GM10266 (cell line): ENCODE results near the gene PCDH9.

Experiments
- DNase-seq: peaks from one replicate; pipeline ENCODE4 v3.0.0; 2012; ENCODE audit errors: extremely low spot score
- TF ChIP-seq, protein P1 (sequence below): IDR thresholded peaks from 2 replicates; pipeline ENCODE4 v1.5.1; 2012; ENCODE audit warnings: mild to moderate bottlenecking, low read depth; ENCODE audit not compliant: control insufficient read depth, insufficient read depth; ENCODE audit errors: missing control alignments

PCDH9 gene

DNA sequence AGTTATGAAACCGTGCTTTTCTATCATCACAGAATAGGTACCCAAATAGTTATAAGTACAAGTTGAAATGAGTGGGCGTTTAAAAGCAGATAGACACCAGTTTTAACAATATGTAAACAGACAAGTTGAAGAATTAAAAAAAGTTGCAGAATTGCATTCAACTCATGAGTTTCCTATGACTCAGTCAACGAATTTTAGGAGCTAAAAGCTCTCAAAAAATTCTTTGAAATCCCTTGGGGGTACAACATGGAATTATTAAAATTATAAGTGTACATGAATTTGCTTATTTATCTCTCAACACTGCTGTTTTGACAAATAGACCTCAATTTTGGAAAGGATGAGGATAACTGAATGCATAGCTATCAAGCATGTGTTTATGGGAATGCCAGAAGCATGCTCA, 693.4 kb downstream of the PCDH9 start:
- no peak for DNase-seq
- TF ChIP-seq, protein P1, sequence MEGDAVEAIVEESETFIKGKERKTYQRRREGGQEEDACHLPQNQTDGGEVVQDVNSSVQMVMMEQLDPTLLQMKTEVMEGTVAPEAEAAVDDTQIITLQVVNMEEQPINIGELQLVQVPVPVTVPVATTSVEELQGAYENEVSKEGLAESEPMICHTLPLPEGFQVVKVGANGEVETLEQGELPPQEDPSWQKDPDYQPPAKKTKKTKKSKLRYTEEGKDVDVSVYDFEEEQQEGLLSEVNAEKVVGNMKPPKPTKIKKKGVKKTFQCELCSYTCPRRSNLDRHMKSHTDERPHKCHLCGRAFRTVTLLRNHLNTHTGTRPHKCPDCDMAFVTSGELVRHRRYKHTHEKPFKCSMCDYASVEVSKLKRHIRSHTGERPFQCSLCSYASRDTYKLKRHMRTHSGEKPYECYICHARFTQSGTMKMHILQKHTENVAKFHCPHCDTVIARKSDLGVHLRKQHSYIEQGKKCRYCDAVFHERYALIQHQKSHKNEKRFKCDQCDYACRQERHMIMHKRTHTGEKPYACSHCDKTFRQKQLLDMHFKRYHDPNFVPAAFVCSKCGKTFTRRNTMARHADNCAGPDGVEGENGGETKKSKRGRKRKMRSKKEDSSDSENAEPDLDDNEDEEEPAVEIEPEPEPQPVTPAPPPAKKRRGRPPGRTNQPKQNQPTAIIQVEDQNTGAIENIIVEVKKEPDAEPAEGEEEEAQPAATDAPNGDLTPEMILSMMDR = no peak

DNA sequence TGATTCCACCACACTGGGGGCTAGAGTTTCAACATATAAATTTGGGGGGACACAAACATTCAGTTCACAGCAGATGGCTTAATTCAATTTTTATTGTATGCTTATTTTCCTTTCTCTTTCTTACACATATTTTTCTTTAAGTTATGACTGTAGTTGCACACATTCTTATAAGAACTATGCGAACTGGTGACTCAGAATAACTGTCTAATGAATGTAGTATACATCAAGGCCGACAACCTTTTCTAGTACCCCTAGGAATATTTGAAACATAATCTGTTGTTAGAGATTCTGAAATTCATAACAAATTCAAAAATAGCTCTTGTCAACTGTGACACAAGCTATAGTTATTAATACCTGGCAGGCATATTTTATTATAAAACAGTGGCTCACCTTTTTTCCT, 695.6 kb downstream of the PCDH9 start:
- no peak for DNase-seq
- TF ChIP-seq, protein P1 = no peak

DNA sequence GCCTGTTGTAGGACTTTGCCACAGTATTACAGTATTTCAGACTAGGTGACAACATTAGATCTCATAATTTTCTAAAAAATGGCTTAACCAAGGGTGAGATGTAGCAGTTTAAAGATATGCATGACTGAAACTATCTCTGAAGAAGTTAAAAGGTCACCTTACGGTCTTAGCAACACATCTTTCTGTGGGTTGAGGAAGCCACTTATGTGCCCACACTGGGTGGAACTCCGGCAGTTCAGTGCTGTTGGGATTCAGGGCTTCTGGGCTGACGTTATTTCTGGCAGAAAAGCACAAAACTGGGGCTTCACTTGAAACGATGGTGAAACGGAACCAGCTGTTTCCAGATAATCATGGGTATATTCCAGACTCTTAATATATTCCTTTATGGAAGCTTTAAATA, 697.3 kb downstream of the PCDH9 start:
- DNase-seq = no peak
- TF ChIP-seq, protein P1 = no peak

DNA sequence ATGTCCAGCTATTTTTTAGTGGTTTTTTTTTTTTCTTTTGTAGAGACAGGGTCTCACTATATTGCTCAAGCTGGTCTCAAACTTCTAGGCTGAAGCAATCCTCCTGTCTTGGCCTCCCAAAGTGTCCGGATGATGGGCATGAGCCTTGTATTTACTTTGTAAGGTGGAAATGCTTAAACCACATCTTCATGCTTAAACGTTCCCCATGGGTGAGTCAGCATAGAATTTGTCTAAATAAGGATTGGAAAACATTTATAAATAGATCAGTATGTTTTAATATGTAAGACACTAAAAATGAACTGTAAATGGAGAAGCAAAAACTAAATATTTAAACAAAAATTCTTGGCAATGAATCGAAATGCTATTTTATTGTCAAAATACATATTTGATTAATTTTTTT, 698.0 kb downstream of the PCDH9 start:
- no peak for DNase-seq
- TF ChIP-seq, protein P1 = no peak

DNA sequence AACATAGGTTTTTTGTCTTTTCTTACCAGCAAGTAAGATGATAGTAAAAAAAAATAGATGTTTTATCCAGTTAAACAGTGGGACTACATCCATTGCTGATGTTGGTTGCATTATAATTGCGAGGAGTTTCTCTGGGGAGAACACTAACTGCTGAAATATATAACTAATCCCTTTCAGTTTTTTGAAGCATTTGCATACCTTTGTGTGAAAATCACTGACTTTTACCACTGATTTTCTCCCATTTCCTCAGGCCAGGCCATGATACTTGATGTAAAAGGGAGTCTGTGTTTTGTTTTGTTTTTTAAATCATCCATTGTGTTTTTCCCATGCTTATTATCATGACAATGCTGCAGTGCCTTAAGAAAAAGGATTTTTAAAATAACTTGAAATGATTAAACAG, 699.5 kb downstream of the PCDH9 start:
- no peak for DNase-seq
- TF ChIP-seq, protein P1 = no peak

DNA sequence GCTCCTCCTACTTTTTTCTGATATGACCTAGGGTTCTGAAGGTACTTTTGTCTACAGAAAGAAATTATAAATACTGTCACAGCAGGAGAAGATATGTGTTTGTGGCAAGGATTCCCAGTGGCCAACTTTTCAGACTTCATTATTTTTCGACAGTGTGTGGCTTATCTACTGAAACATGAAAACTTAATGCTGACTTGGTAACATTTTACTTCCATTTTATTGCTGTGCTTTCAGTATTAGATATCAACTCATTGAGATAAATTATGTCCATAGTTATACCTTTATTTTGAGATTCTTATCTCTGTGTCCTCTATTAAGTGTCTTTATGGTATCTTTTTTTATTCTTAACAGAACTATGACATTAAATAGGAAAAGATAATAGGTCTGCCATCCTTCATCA, 700.0 kb downstream of the PCDH9 start:
- DNase-seq = no peak
- TF ChIP-seq, protein P1 = no peak

DNA sequence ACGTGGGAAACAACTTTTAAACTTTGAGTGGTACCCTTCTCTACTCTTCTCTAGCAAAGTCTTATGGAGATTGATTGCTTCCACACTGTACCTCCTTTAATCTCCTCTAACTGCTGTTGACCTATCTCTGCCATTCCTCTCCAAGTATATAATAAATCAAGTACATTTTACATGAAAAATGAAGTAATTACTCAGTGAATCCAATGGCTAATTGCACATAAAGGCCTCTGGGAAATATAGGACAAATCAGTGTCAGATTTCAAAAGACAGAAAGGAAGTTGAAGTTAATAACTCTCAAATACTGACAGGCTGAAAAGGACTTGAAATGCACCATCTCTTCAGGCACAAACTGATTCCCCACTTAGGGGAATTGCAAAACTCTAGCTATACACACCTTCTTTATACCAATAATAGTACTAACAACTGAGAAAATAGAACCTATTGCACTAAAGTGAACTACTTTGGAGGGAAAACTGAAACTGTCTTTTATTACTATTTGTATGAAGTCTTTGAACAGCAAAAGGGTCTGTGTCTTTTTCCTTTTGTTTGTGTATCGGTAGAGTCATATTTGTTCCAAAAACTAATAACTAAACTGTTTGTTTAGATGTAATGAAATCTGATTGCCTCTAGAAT, 701.1 kb downstream of the PCDH9 start:
- DNase-seq = no peak

More for the DNA sequence above, 701.1 kb downstream of the PCDH9 start:
- TF ChIP-seq, protein P1 = no peak
